PC-9 (cell line): ENCODE measurements around the gene POU4F1. TPM values are rescaled to one million over a fixed set of nuclear protein-coding genes. Genes with fewer than 3 reads are reported as not detected.

Experiments
- BruUV-seq: library from RNA; stranded (reverse); fragments of 400-500 nt; replicated peaks from 2 replicates; lab custom pipeline; 2021; lab: Mats Ljungman, UMichigan
- CTCF ChIA-PET: fragments of 300-600 bp; sonication (Branson Sonifier 250); formaldehyde crosslinking; loops from one replicate; lab custom pipeline; 2022; ENCODE audit warnings: antibody characterized with exemption; lab: Charles Lee
- POLR2A ChIA-PET: fragments of 300-600 bp; sonication (Branson Sonifier 250); formaldehyde crosslinking; loops from one replicate; lab custom pipeline; 2022; ENCODE audit warnings: antibody characterized with exemption; ENCODE audit not compliant: unreplicated experiment; lab: Charles Lee
- DNase-seq, 2 experiments: peaks; one replicate each; pipeline versions ENCODE4 v3.0.0 to v3.0.0-alpha.2; 2015 to 2022; ENCODE audit warnings: mixed read lengths in 1 of 2
- H2AFZ ChIP-seq: fragments of 200-600 bp; sonication (generic); 2 replicates; pipeline ENCODE4 v1.8.1; 2017; ENCODE audit warnings: antibody characterized with exemption
- H3F3A ChIP-seq: fragments of 200-600 bp; sonication (generic); 2 replicates; pipeline ENCODE4 v1.8.1; 2017; ENCODE audit warnings: antibody characterized with exemption, mild to moderate bottlenecking, low read depth; ENCODE audit not compliant: insufficient read depth
- H3K27ac ChIP-seq: fragments of 200-600 bp; sonication (generic); 2 replicates; pipeline ENCODE4 v1.6.1; 2016; ENCODE audit warnings: mixed run types
- H3K27me3 ChIP-seq: fragments of 200-600 bp; sonication (generic); 2 replicates; pipeline ENCODE4 v1.6.1; 2016; ENCODE audit warnings: low read depth, mixed run types; ENCODE audit not compliant: insufficient read depth
- H3K36me3 ChIP-seq: fragments of 200-600 bp; sonication (generic); 2 replicates; pipeline ENCODE4 v1.6.1; 2016; ENCODE audit warnings: low read depth, mixed run types
- H3K4me1 ChIP-seq: fragments of 200-600 bp; sonication (generic); replicated peaks from 2 replicates; pipeline ENCODE4 v1.6.1; 2016; ENCODE audit warnings: mixed run types; ENCODE audit not compliant: insufficient read depth
- H3K4me2 ChIP-seq: fragments of 200-600 bp; sonication (generic); 2 replicates; pipeline ENCODE4 v1.6.1; 2017; ENCODE audit warnings: mixed run types
- H3K4me3 ChIP-seq: fragments of 200-600 bp; sonication (generic); 2 replicates; pipeline ENCODE4 v1.6.1; 2016; ENCODE audit warnings: mixed run types
- H3K79me2 ChIP-seq: fragments of 200-600 bp; sonication (generic); 2 replicates; pipeline ENCODE4 v1.6.1; 2017; ENCODE audit warnings: low read depth, mixed run types
- H3K9me2 ChIP-seq: fragments of 200-600 bp; sonication (generic); 2 replicates; pipeline ENCODE4 v1.8.1; 2017; ENCODE audit warnings: mild to moderate bottlenecking; ENCODE audit not compliant: insufficient read depth
- H3K9me3 ChIP-seq: fragments of 200-600 bp; sonication (generic); 2 replicates; pipeline ENCODE4 v1.8.1; 2016; ENCODE audit warnings: low read depth; ENCODE audit not compliant: insufficient read depth
- H4K20me1 ChIP-seq: fragments of 200-600 bp; sonication (generic); 2 replicates; pipeline ENCODE4 v1.8.1; 2017; ENCODE audit not compliant: insufficient read depth
- CTCF ChIP-seq: fragments of 200-600 bp; sonication (generic); conservative IDR thresholded peaks from 2 replicates; pipeline ENCODE4 v1.6.1; 2017; ENCODE audit warnings: mixed run types, antibody characterized with exemption, mild to moderate bottlenecking, moderate library complexity
- EZH2 ChIP-seq: fragments of 200-600 bp; sonication (generic); IDR thresholded peaks from 2 replicates; pipeline ENCODE4 v1.8.0; 2017; ENCODE audit warnings: antibody characterized with exemption, low read depth
- intact Hi-C: fragments of 100-400 bp; cut with micrococcal nuclease; formaldehyde crosslinking; loops from one replicate; pipeline ENCODE4 v1.10.0; 2022; ENCODE audit not compliant: unreplicated experiment
- total RNA-seq: library from RNA; stranded (reverse); gene quantifications from 2 replicates; pipeline ENCODE4 v1.2.3, GENCODE V29; 2021

POU4F1 gene
- total RNA-seq, 1 experiment from 2014 or later = not detected

DNA sequence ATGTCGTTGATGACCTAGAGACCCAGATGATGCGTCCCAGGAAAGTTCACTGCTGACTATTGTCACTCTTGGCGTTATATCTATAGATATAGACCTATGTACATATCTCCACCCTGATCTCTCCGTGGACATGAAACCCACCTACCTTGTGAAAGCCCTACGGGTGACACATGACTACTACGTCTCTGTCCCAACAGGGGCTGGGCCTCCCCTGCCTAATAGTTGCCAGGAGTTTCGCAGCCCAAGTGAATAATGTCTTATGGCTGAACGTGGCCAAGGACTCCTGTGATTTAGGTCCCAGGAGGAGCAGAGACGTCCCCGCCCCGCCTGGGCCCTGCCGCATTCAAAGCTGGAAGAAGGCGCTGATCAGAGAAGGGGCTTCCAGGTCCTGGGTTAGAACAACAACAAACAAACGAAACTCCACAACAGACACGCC is 4.9 kb upstream of the POU4F1 start:
- H3K36me3 ChIP-seq = no peaks in the 10 kb centered on the region
- H3K9me3 ChIP-seq = no peaks in the 10 kb centered on the region
- no peak overlapping the region for H3K4me3 ChIP-seq
- H3K27ac ChIP-seq = no peak overlapping the region
- no peaks in the 10 kb centered on the region for H4K20me1 ChIP-seq
- no peaks in the 10 kb centered on the region for H3K9me2 ChIP-seq
- TF ChIP-seq CTCF (no peak), EZH2 (no peak)
- POLR2A ChIA-PET = no interaction called here
- no peak overlapping the region for H3K4me2 ChIP-seq
- CTCF ChIA-PET = no interaction called here
- no TSS peak for BruUV-seq
- intact Hi-C loops = no loop called here
- no peaks in the 10 kb centered on the region for H3K27me3 ChIP-seq
- H3K79me2 ChIP-seq = no peaks in the 10 kb centered on the region
- no peaks in the 10 kb centered on the region for H3K4me1 ChIP-seq
- no peak for DNase-seq
- peaks cover 3% of the 10 kb centered on the region; the same call in 1 of the 2 replicates for H3F3A ChIP-seq
- no peak overlapping the region for H2AFZ ChIP-seq

GRCh38 chr13:78607409-78608251 is 4.3 kb upstream of the POU4F1 start:
- Histone ChIP-seq H3K4me2 (no peak overlapping the region), H3K36me3 (no peaks in the 10 kb centered on the region), H2AFZ (no peak overlapping the region), H3K9me2 (no peaks in the 10 kb centered on the region), H3K27me3 (no peaks in the 10 kb centered on the region), H3K9me3 (no peaks in the 10 kb centered on the region), H3K4me3 (no peak overlapping the region), H3K4me1 (no peaks in the 10 kb centered on the region), H3F3A (peaks cover 3% of the 10 kb centered on the region; the same call in 1 of the 2 replicates), H3K79me2 (no peaks in the 10 kb centered on the region), H4K20me1 (no peaks in the 10 kb centered on the region), H3K27ac (no peak overlapping the region)
- TF ChIP-seq EZH2 (no peak), CTCF (no peak)
- DNase-seq = no peak
- no TSS peak for BruUV-seq
- intact Hi-C loops = no loop called here
- ChIA-PET CTCF (no interaction called here), POLR2A (no interaction called here)

DNA sequence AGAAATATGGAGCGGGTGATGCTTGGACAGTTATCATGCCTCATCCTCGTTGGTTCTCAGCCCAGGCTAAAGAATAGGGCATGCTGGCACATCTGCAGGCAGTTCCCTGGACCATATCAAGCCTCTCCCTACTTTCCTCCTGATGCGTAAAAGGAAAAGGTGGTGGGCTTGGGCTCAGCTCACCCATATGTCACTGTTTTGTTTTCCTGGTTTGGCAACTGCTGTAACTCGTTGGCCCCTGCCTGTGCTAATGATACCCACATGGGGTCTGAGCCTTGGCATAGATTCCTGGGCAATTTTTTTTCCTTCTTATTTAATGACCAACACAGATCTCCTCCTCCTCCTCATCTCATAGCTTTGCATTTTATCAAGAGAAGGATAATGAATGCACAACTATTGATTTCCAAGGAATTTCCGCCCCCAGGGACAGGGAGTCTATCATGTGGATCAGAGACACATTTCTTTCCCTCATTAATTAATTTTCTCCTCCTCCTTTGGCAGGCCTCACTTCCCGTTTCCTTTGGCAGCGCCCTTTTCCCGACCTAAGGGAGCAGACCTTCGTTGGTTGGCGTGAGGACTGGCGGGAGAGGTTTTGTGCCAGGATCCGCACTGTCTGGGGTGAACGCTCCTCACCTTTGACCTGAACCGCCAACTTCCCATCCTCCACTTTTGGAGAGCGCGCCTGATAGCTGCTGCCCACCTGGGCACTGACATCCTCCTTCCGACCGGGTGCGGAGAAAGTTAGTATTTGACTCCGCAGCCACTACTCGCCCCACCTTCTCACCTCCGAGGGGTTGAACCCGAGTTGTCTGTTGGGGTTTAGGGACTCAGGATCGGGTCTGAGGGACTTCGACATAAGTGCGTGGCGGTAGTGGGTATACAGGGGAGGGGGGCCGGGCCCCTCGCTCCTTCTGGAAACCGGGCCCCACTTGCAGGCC is 3.4 kb upstream of the POU4F1 start:
- no peaks in the 10 kb centered on the region for H3K9me3 ChIP-seq
- H3K4me2 ChIP-seq = no peak overlapping the region
- ChIA-PET POLR2A (no interaction called here), CTCF (no interaction called here)
- no peak for TF ChIP-seq EZH2
- TF ChIP-seq CTCF = no peak
- H3K9me2 ChIP-seq = no peaks in the 10 kb centered on the region
- H4K20me1 ChIP-seq = no peaks in the 10 kb centered on the region
- no peak overlapping the region for H3K4me3 ChIP-seq
- intact Hi-C loops = no loop called here
- no peaks in the 10 kb centered on the region for H3K4me1 ChIP-seq
- no peak for DNase-seq
- no peak overlapping the region for H3K27ac ChIP-seq
- no peaks in the 10 kb centered on the region for H3K36me3 ChIP-seq
- H3K27me3 ChIP-seq = no peaks in the 10 kb centered on the region
- no TSS peak for BruUV-seq
- no peak overlapping the region for H2AFZ ChIP-seq
- no peaks in the 10 kb centered on the region for H3K79me2 ChIP-seq
- peaks cover 3% of the 10 kb centered on the region; the same call in 1 of the 2 replicates for H3F3A ChIP-seq
